ENCODE measurements around the gene NDUFB3.

Gene NDUFB3

GRCh38 chr2:201071479-201072200, at the start of gene NDUFB3, which contains the start of gene HYCC2 (continued):
- no peak for TF ChIP-seq ZNF549 (tag by site-specific recombination; IDR thresholded peaks at IDR 0.05)
- TF ChIP-seq PATZ1 (tag by site-specific recombination; IDR thresholded peaks at IDR 0.05), result peak; percentile 67
- TF ChIP-seq ZNF146 (tag by site-specific recombination; IDR thresholded peaks at IDR 0.05), result peak; percentile 41; the same call in 1 of the 2 replicates
- peak; percentile 100 for TF ChIP-seq ZBTB11 (tag by site-specific recombination; conservative IDR thresholded peaks at IDR 0.05; ENCODE audit: low read depth)
- peak; percentile 76 for TF ChIP-seq ZEB2 (tag by site-specific recombination; IDR thresholded peaks at IDR 0.05)
- TF ChIP-seq ZBTB21 (tag by site-specific recombination; IDR thresholded peaks at IDR 0.05), result peak; percentile 63
- peak; percentile 89 for TF ChIP-seq ZNF24 (tag by site-specific recombination; IDR thresholded peaks at IDR 0.05)
- TF ChIP-seq ZNF514 (tag by site-specific recombination; IDR thresholded peaks at IDR 0.05), result no peak
- no peak for TF ChIP-seq ZNF155 (tag by site-specific recombination; IDR thresholded peaks at IDR 0.05)
- TF ChIP-seq ZNF623 (tag by site-specific recombination; IDR thresholded peaks at IDR 0.05), result no peak
- TF ChIP-seq ZNF239 (tag by site-specific recombination; IDR thresholded peaks at IDR 0.05), result no peak
- 0 out of 2 replicates have a peak, but pooled peaks have one; percentile 20 for TF ChIP-seq SCRT2 (tag by site-specific recombination; IDR thresholded peaks at IDR 0.05)
- TF ChIP-seq ZBTB17 (tag by site-specific recombination; IDR thresholded peaks at IDR 0.05), result peak; percentile 99
- TF ChIP-seq ZNF391 (tag by site-specific recombination; IDR thresholded peaks at IDR 0.05; ENCODE audit: borderline replicate concordance, low read depth), result peak; percentile 91; the same call in 1 of the 2 replicates
- TF ChIP-seq TCF7L2 (IDR thresholded peaks at IDR 0.05; ENCODE audit: borderline replicate concordance, low read depth, low read length), result no peak
- TF ChIP-seq ZNF544 (tag by site-specific recombination; IDR thresholded peaks at IDR 0.05), result no peak
- no peak for TF ChIP-seq ATF2 (tag by site-specific recombination; IDR thresholded peaks at IDR 0.05; ENCODE audit: low read depth)
- peak; percentile 92 for TF ChIP-seq ZNF518A (tag by site-specific recombination; conservative IDR thresholded peaks at IDR 0.05; ENCODE audit: low read depth)
- peak; percentile 55; the same call in 1 of the 2 replicates for TF ChIP-seq ZNF76 (tag by site-specific recombination; IDR thresholded peaks at IDR 0.05; ENCODE audit: borderline replicate concordance, low read depth)
- no peak for TF ChIP-seq OVOL3 (tag by site-specific recombination; IDR thresholded peaks at IDR 0.05)
- peak; percentile 59; the same call in 1 of the 2 replicates for TF ChIP-seq ZNF610 (tag by site-specific recombination; IDR thresholded peaks at IDR 0.05; ENCODE audit: borderline replicate concordance)
- no peak for TF ChIP-seq ZNF785 (tag by site-specific recombination; IDR thresholded peaks at IDR 0.05)
- no peak for TF ChIP-seq ZNF202 (tag by site-specific recombination; IDR thresholded peaks at IDR 0.05; ENCODE audit: borderline replicate concordance)
- no peak for TF ChIP-seq ZNF488 (tag by site-specific recombination; IDR thresholded peaks at IDR 0.05)
- peak; percentile 49; the same call in 1 of the 2 replicates for TF ChIP-seq ZNF561 (tag by site-specific recombination; IDR thresholded peaks at IDR 0.05; ENCODE audit: borderline replicate concordance)

Measured in HEK293 (cell line).